ENCODE data around the gene VEGFA.
A peak's percentile ranks its signal among the peaks of the same experiment; 100 is the strongest.

VEGFA gene

GRCh38 chr6:43796903-43797890 lies 27.2 kb downstream of the VEGFA start:
- H3K27ac Mint-ChIP-seq: peak overlapping the region in 1 of 2 donors; percentile 24
- ATAC-seq (replicated peaks): no peak

DNA sequence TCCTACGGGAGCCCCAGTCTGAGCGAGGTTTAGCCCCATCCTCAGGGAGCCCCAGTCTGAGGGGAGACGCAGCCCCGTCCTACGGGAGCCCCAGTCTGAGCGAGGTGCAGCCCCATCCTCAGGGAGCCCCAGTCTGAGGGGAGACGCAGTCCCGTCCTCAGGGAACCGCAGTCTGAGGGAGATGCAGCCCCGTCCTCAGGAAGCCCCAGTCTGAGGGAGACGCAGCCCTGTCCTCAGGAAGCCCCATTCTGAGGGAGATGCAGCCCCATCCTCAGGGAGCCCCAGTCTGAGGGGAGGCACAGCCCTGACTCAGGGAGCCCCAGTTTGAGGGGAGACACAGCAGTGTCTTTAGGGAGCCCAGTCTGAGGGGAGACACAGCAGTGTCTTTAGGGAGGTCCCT lies 27.9 kb downstream of the VEGFA start:
- no peaks in the 10 kb centered on the region for H3K9me3 Mint-ChIP-seq
- DNase-seq: no peak
- no peak for ATAC-seq (replicated peaks)
- H3K27ac Mint-ChIP-seq: no peak overlapping the region
- H3K4me1 Mint-ChIP-seq (ENCODE audit: low read depth in 2 of 2): peaks cover 2 to 3% of the 10 kb centered on the region in 2 donors
- H3K4me3 Mint-ChIP-seq: no peak overlapping the region
- H3K36me3 Mint-ChIP-seq (ENCODE audit: insufficient read depth): no peaks in the 10 kb centered on the region
- peaks cover 4 to 10% of the 10 kb centered on the region in 2 donors for H3K27me3 Mint-ChIP-seq

More at GRCh38 chr6:43796903-43797890, 27.2 kb downstream of the VEGFA start:
- Mint-ChIP-seq H3K4me3 (no peak overlapping the region), H3K9me3 (no peaks in the 10 kb centered on the region), H3K36me3 (ENCODE audit: insufficient read depth) (no peaks in the 10 kb centered on the region), H3K27me3 (peaks cover 4 to 10% of the 10 kb centered on the region in 2 donors), H3K4me1 (ENCODE audit: low read depth in 2 of 2) (peaks cover 2 to 3% of the 10 kb centered on the region in 2 donors)
- DNase-seq: no peak

DNA sequence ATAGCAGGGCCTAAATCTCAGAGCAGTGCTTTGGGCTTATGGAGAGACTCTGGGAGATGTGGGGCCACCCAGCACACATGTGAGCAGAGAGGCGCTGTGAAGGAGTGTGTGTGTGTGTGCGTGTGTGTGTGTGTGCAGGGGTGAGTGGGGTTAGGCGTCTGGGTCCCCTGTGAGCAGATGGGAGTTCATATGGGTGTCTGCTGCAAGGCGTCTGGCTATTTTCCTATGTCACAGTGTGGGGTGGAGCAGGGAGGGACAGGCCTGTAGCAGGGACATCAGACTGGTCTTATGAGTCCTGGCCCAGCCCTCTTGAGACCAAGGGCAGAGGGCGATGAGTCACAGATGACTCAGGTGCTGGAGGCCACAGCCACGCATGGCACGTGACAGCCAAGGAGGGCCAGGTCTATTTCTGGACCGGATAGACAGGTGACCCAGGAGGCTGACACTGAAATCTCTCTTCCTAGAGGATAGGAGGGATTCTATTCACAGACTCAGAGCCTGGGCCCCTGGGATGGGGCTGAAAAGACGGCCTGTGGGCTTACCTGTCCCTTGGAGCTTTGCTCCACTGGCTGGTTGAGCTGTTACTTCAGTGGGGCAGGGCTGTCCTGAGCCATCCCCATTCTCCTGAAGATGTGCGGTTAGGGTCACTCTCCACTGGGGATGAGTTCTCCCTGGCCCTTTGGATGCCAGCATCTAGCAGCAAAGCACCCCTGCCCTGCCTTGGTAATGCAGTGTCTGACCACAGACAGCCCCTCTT lies 28.9 kb downstream of the VEGFA start:
- ATAC-seq (replicated peaks) (no peak), DNase-seq (no peak)
- Mint-ChIP-seq H3K36me3 (ENCODE audit: insufficient read depth) (no peaks in the 10 kb centered on the region), H3K27ac (no peak overlapping the region), H3K4me1 (ENCODE audit: low read depth in 2 of 2) (peaks cover 2 to 3% of the 10 kb centered on the region in 2 donors), H3K9me3 (no peaks in the 10 kb centered on the region), H3K4me3 (no peak overlapping the region), H3K27me3 (peaks cover 4 to 10% of the 10 kb centered on the region in 2 donors)

- Mint-ChIP-seq H3K27me3 (peaks cover 4 to 10% of the 10 kb centered on the region in 2 donors), H3K9me3 (no peaks in the 10 kb centered on the region), H3K4me3 (no peak overlapping the region), H3K4me1 (ENCODE audit: low read depth in 2 of 2) (peaks cover 2 to 3% of the 10 kb centered on the region in 2 donors), H3K27ac (peak overlapping the region; percentile 80 to 82), H3K36me3 (ENCODE audit: insufficient read depth) (no peaks in the 10 kb centered on the region)
- DNase-seq (no peak), ATAC-seq (replicated peaks) (no peak)
Measured at GRCh38 chr6:43799551-43800297, 29.7 kb downstream of the VEGFA start.

DNA sequence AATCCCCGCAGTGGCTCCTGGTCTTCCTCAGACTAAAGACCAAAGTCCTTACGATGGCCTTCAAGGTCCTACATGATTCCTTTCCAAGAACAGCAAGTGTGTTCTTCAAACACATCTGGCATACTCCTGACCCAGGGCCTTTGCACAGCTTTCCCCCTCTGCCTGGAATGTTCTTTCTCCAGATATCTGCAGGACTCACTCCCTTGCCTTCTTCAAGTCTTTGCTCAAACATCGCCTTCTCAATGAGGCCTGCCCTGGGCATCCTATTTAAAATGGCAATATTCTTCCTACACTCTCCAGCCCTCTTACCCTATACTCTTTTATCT lies 30.2 kb downstream of the VEGFA start:
- Mint-ChIP-seq H3K27ac (peak overlapping the region in 1 of 2 donors; percentile 80), H3K27me3 (peaks cover 4 to 10% of the 10 kb centered on the region in 2 donors), H3K4me1 (ENCODE audit: low read depth in 2 of 2) (peaks cover 2 to 3% of the 10 kb centered on the region in 2 donors), H3K36me3 (ENCODE audit: insufficient read depth) (no peaks in the 10 kb centered on the region), H3K4me3 (no peak overlapping the region), H3K9me3 (no peaks in the 10 kb centered on the region)
- DNase-seq (no peak), ATAC-seq (replicated peaks) (no peak)

DNA sequence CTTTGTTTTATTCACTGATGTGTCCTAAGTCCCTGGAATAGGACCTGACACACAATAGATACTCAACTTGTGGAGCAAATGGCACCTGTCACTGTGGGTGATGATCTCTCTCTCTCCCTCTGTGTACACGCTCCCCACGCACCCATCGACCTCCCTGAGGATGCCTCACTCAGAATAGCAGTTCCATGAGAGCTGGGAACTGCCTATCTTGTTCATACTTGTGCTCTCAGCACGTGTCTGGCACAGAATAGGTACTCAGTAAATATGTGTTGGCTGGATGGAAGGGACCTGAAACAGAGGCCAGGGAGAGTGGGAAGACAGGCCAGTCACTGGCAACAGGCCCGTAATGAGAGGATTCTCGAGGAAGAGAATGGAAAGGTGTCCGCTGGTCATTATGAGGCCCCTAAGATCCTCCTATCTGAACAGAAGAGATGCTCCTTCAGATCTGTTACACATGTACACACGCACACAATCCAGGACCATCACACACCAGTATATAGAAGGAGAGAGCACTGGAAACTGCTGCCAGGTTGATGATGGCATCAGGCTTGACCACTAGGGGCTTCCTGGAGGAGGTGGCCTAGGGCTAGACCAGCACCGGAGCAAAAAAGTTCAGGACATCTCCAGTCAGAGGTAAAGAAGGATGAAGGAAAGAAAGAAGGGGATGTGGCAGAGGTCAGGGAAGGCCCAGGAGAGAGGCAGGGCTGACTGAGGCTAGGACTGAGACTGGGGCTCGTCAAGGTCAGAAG lies 30.9 kb downstream of the VEGFA start:
- no peaks in the 10 kb centered on the region for H3K9me3 Mint-ChIP-seq
- H3K36me3 Mint-ChIP-seq (ENCODE audit: insufficient read depth): no peaks in the 10 kb centered on the region
- ATAC-seq (replicated peaks) (no peak), DNase-seq (no peak)
- no peak overlapping the region for H3K27ac Mint-ChIP-seq
- peaks cover 2 to 3% of the 10 kb centered on the region in 2 donors for H3K4me1 Mint-ChIP-seq (ENCODE audit: low read depth in 2 of 2)
- no peak overlapping the region for H3K4me3 Mint-ChIP-seq
- peaks cover 4 to 8% of the 10 kb centered on the region in 2 donors for H3K27me3 Mint-ChIP-seq

DNA sequence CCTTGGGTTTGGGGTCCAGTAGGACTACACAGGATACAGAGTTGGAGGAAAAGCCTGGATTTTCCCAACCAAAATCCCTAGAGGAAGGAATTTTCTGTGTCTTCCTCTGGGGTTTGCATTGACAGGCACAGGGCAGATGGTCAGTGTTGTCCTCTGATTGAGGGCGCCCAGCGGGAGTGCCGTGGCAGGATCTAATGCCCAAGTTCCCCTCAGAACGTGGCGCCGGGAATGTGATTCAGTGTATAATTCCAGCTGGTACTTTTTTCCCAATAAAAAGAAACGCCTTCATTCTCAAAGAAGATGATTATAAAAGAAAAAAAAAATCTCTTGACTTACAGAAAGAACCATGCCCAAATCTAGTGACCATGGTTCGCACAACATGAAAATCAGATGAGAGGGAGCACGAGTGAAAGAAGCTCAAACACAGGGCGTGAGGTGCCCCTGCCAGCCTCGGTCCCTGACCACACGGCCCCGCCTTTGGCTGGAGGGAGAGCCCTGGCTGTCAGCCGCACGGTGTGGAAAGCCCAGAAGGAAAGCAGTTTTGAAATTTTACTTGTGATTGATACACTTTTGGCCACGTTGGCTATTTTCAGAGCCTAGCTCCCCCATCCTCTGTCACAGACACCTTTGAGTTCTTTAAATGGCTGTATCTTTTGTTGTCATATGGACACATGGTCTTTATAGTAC lies 31.6 kb downstream of the VEGFA start:
- H3K4me1 Mint-ChIP-seq (ENCODE audit: low read depth in 2 of 2): peaks cover 2 to 3% of the 10 kb centered on the region in 2 donors
- no peaks in the 10 kb centered on the region for H3K36me3 Mint-ChIP-seq (ENCODE audit: insufficient read depth)
- H3K27me3 Mint-ChIP-seq: peaks cover 0 to under 1% of the 10 kb centered on the region in 2 donors
- H3K9me3 Mint-ChIP-seq: no peaks in the 10 kb centered on the region
- no peak overlapping the region for H3K4me3 Mint-ChIP-seq
- ATAC-seq (replicated peaks) (no peak), DNase-seq (no peak)
- no peak overlapping the region for H3K27ac Mint-ChIP-seq

DNA sequence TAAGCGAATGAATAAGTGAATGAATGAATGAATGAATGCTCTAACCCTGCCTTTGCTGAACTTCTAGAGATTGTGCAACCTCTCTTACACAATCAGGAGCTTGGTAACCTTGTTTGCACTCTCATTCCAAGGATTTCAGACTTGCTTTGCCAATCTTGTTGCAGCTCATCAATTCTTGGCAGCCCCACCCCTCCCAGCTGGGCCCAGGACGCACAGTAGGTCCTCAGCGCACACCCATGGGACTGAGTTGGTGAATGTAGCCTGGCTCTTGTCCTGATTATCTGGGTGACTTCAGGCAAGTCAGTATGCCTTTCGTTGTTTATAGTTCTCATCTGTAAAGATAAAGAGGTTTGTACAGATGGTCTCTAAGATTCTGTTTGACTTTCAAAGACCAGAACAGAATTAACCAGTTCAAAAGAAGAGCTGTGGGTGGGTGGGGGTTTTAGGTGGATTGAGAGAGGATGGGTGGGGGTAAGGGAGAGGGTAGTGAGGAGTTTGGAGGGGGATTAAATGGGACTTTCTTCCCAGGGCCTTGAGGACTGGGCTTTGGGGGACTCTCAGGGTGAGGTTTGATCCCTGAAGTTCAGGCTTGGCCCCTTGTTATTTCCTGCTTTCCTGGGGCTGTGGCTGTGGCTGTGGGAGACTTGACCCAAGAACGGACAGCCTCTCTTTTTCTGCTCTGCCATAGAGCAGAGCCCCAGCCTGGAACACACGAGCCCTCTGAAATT lies 33.2 kb downstream of the VEGFA start:
- no peaks in the 10 kb centered on the region for H3K27me3 Mint-ChIP-seq
- ATAC-seq (replicated peaks) (no peak), DNase-seq (no peak)
- no peak overlapping the region for H3K27ac Mint-ChIP-seq
- H3K36me3 Mint-ChIP-seq (ENCODE audit: insufficient read depth): no peaks in the 10 kb centered on the region
- H3K4me1 Mint-ChIP-seq (ENCODE audit: low read depth in 2 of 2): peaks cover 2 to 3% of the 10 kb centered on the region in 2 donors
- no peak overlapping the region for H3K4me3 Mint-ChIP-seq
- H3K9me3 Mint-ChIP-seq: no peaks in the 10 kb centered on the region

DNA sequence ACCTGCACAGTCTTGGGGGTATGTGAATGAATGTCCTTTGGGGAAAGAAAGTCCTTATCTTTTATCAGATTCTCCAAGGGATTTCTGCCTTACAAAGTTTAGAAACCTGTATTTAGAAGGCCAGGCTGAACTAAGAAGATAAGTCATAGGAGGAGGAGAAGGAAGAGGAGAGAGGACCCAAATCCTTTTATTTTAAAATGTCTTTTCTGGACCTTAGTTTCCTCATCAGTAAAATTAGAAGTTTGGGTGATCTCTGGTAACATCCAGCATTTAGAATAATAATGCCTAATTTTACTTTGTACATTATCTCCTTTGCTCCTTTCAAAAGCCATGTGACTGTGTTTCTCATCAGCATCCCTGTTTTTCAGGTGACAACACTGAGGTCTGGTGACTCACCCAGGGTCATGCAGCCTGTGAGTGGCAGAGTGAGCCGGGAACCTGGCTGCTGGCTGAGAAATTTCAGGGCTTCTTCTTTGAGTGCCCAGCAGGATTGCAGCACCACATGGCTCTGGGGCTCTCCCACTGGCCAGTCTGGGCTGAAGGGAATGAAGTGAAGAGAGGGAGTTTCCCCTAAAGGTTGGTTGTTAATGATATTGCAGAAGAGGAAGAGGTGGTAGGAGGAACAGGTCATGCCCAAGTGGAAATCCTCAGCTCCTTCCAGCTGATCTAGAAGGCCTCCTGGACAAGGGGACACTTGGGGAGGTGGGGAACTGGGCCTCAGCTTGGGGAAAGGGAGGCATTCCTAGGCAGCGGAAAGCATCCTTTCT lies 34.0 kb downstream of the VEGFA start:
- H3K4me3 Mint-ChIP-seq: no peak overlapping the region
- no peaks in the 10 kb centered on the region for H3K27me3 Mint-ChIP-seq
- H3K4me1 Mint-ChIP-seq (ENCODE audit: low read depth in 2 of 2): peaks cover 2 to 3% of the 10 kb centered on the region in 2 donors
- ATAC-seq (replicated peaks) (no peak), DNase-seq (no peak)
- no peak overlapping the region for H3K27ac Mint-ChIP-seq
- no peaks in the 10 kb centered on the region for H3K9me3 Mint-ChIP-seq
- no peaks in the 10 kb centered on the region for H3K36me3 Mint-ChIP-seq (ENCODE audit: insufficient read depth)

- H3K27me3 Mint-ChIP-seq: no peaks in the 10 kb centered on the region
- DNase-seq: no peak
- no peak overlapping the region for H3K27ac Mint-ChIP-seq
- no peaks in the 10 kb centered on the region for H3K36me3 Mint-ChIP-seq (ENCODE audit: insufficient read depth)
- no peak overlapping the region for H3K4me3 Mint-ChIP-seq
- ATAC-seq (replicated peaks): no peak
- H3K9me3 Mint-ChIP-seq: no peaks in the 10 kb centered on the region
- H3K4me1 Mint-ChIP-seq (ENCODE audit: low read depth in 2 of 2): peaks cover 2% of the 10 kb centered on the region in 2 donors
Measured at GRCh38 chr6:43804550-43805223, 34.7 kb downstream of the VEGFA start.

- H3K9me3 Mint-ChIP-seq: no peaks in the 10 kb centered on the region
- no peak for DNase-seq
- H3K4me1 Mint-ChIP-seq (ENCODE audit: low read depth in 2 of 2): no peaks in the 10 kb centered on the region
- H3K27ac Mint-ChIP-seq: no peak overlapping the region
- no peak for ATAC-seq (replicated peaks)
- no peak overlapping the region for H3K4me3 Mint-ChIP-seq
- H3K36me3 Mint-ChIP-seq (ENCODE audit: insufficient read depth): no peaks in the 10 kb centered on the region
- no peaks in the 10 kb centered on the region for H3K27me3 Mint-ChIP-seq
Measured at GRCh38 chr6:43805699-43806042, 35.7 kb downstream of the VEGFA start.
